Measurements from ENCODE around the gene ALG8. TPM values are rescaled to one million over a fixed set of nuclear protein-coding genes. Genes with fewer than 3 reads are reported as not detected.

The ALG8 gene
- polyA plus RNA-seq: 10 to 100 TPM; 18.0 to 28.2 TPM

GRCh38 chr11:78139422-78140391, at the start of gene ALG8:
ALG8 (minus strand) TSS chr11:78139626; CDS start chr11:78139588, 38 bp downstream.
- H3K9me3 ChIP-seq (ENCODE audit: control insufficient read depth in 2 of 2, insufficient read depth in 1 of 2, low read depth in 1 of 2, low read length in 1 of 2): no peaks in the 10 kb centered on the region
- H3K4me3 ChIP-seq (ENCODE audit: low read depth in 1 of 2, low read length in 2 of 2): peak within 1 kb of the TSS; percentile 67 to 79
- peak within 1 kb of the TSS; percentile 72 to 87 for H3K27ac ChIP-seq (ENCODE audit: low read depth in 2 of 2, low read length in 1 of 2)
- no peaks in the 10 kb centered on the region for H3K27me3 ChIP-seq (ENCODE audit: control insufficient read depth in 1 of 2, insufficient read depth in 2 of 2, low read length in 2 of 2)
- 2 to 3% methylated on average over 52 of the region's 52 CpGs for WGBS, 2 donors
- no peaks in the 10 kb centered on the region for H3K36me3 ChIP-seq (ENCODE audit: control insufficient read depth in 2 of 2, insufficient read depth in 2 of 2, low read length in 1 of 2)
- H3K4me1 ChIP-seq (ENCODE audit: control insufficient read depth in 2 of 2, insufficient read depth in 2 of 2, low read length in 1 of 2): no peaks in the 10 kb centered on the region

- H3K27me3 ChIP-seq (ENCODE audit: control insufficient read depth in 1 of 2, insufficient read depth in 2 of 2, low read length in 2 of 2): no peaks in the 10 kb centered on the region
- peak within 1 kb of the TSS; percentile 82 to 94 for H3K27ac ChIP-seq (ENCODE audit: low read depth in 2 of 2, low read length in 1 of 2)
- H3K4me3 ChIP-seq (ENCODE audit: low read depth in 1 of 2, low read length in 2 of 2): peak within 1 kb of the TSS; percentile 63 to 93
- H3K9me3 ChIP-seq (ENCODE audit: control insufficient read depth in 2 of 2, insufficient read depth in 1 of 2, low read depth in 1 of 2, low read length in 1 of 2): no peaks in the 10 kb centered on the region
- 0% methylated on average over 69 to 74 of the region's 74 CpGs for WGBS, 2 donors
- H3K36me3 ChIP-seq (ENCODE audit: control insufficient read depth in 2 of 2, insufficient read depth in 2 of 2, low read length in 1 of 2): no peaks in the 10 kb centered on the region
- peaks cover 11 to 14% of the 10 kb centered on the region in 2 donors for H3K4me1 ChIP-seq (ENCODE audit: control insufficient read depth in 2 of 2, insufficient read depth in 2 of 2, low read length in 1 of 2)
Measured at GRCh38 chr11:78188286-78189173, 49.1 kb upstream of the ALG8 start, which contains the start of the genes KCTD21 and USP35. KCTD21 (minus strand) TSS chr11:78188626; CDS start chr11:78174554, 14,072 bp downstream. USP35 (plus strand) TSS chr11:78188919; CDS start chr11:78196246, 7,327 bp downstream.

GRCh38 chr11:78187366-78188285, 48.2 kb upstream of the ALG8 start:
- Histone ChIP-seq H3K27ac (ENCODE audit: low read depth in 2 of 2, low read length in 1 of 2) (peak overlapping the region; percentile 82 to 94), H3K4me1 (ENCODE audit: control insufficient read depth in 2 of 2, insufficient read depth in 2 of 2, low read length in 1 of 2) (peaks cover 11 to 14% of the 10 kb centered on the region in 2 donors), H3K9me3 (ENCODE audit: control insufficient read depth in 2 of 2, insufficient read depth in 1 of 2, low read depth in 1 of 2, low read length in 1 of 2) (no peaks in the 10 kb centered on the region), H3K27me3 (ENCODE audit: control insufficient read depth in 1 of 2, insufficient read depth in 2 of 2, low read length in 2 of 2) (no peaks in the 10 kb centered on the region), H3K4me3 (ENCODE audit: low read depth in 1 of 2, low read length in 2 of 2) (peak overlapping the region; percentile 63 to 93), H3K36me3 (ENCODE audit: control insufficient read depth in 2 of 2, insufficient read depth in 2 of 2, low read length in 1 of 2) (no peaks in the 10 kb centered on the region)
- WGBS, 2 donors: 16 to 20% methylated on average over 31 of the region's 31 CpGs

GRCh38 chr11:78181185-78181584, 41.8 kb upstream of the ALG8 start:
- Histone ChIP-seq H3K27me3 (ENCODE audit: control insufficient read depth in 1 of 2, insufficient read depth in 2 of 2, low read length in 2 of 2) (no peaks in the 10 kb centered on the region), H3K27ac (ENCODE audit: low read depth in 2 of 2, low read length in 1 of 2) (peak overlapping the region; percentile 31 to 51), H3K9me3 (ENCODE audit: control insufficient read depth in 2 of 2, insufficient read depth in 1 of 2, low read depth in 1 of 2, low read length in 1 of 2) (no peaks in the 10 kb centered on the region), H3K36me3 (ENCODE audit: control insufficient read depth in 2 of 2, insufficient read depth in 2 of 2, low read length in 1 of 2) (peaks cover under 1 to 5% of the 10 kb centered on the region in 2 donors), H3K4me1 (ENCODE audit: control insufficient read depth in 2 of 2, insufficient read depth in 2 of 2, low read length in 1 of 2) (peaks cover 4 to 5% of the 10 kb centered on the region in 2 donors), H3K4me3 (ENCODE audit: low read depth in 1 of 2, low read length in 2 of 2) (no peak overlapping the region)
- WGBS, 2 donors: 68% methylated on average over 2 of the region's 2 CpGs

GRCh38 chr11:78180751-78181150, 41.3 kb upstream of the ALG8 start:
- no peak overlapping the region for H3K4me3 ChIP-seq (ENCODE audit: low read depth in 1 of 2, low read length in 2 of 2)
- no peaks in the 10 kb centered on the region for H3K27me3 ChIP-seq (ENCODE audit: control insufficient read depth in 1 of 2, insufficient read depth in 2 of 2, low read length in 2 of 2)
- H3K36me3 ChIP-seq (ENCODE audit: control insufficient read depth in 2 of 2, insufficient read depth in 2 of 2, low read length in 1 of 2): peaks cover 2 to 5% of the 10 kb centered on the region in 2 donors
- peaks cover 4 to 5% of the 10 kb centered on the region in 2 donors for H3K4me1 ChIP-seq (ENCODE audit: control insufficient read depth in 2 of 2, insufficient read depth in 2 of 2, low read length in 1 of 2)
- H3K9me3 ChIP-seq (ENCODE audit: control insufficient read depth in 2 of 2, insufficient read depth in 1 of 2, low read depth in 1 of 2, low read length in 1 of 2): no peaks in the 10 kb centered on the region
- 81 to 84% methylated on average over 4 of the region's 4 CpGs for whole genome bisulfite sequencing, 2 donors
- peak overlapping the region in 1 of 2 donors; percentile 51 for H3K27ac ChIP-seq (ENCODE audit: low read depth in 2 of 2, low read length in 1 of 2)

GRCh38 chr11:78179459-78180071, 40.1 kb upstream of the ALG8 start:
- 84 to 86% methylated on average over 7 of the region's 7 CpGs for WGBS, 2 donors
- H3K27me3 ChIP-seq (ENCODE audit: control insufficient read depth in 1 of 2, insufficient read depth in 2 of 2, low read length in 2 of 2): no peaks in the 10 kb centered on the region
- H3K36me3 ChIP-seq (ENCODE audit: control insufficient read depth in 2 of 2, insufficient read depth in 2 of 2, low read length in 1 of 2): peaks cover 2 to 5% of the 10 kb centered on the region in 2 donors
- H3K27ac ChIP-seq (ENCODE audit: low read depth in 2 of 2, low read length in 1 of 2): no peak overlapping the region
- no peak overlapping the region for H3K4me3 ChIP-seq (ENCODE audit: low read depth in 1 of 2, low read length in 2 of 2)
- no peaks in the 10 kb centered on the region for H3K9me3 ChIP-seq (ENCODE audit: control insufficient read depth in 2 of 2, insufficient read depth in 1 of 2, low read depth in 1 of 2, low read length in 1 of 2)
- H3K4me1 ChIP-seq (ENCODE audit: control insufficient read depth in 2 of 2, insufficient read depth in 2 of 2, low read length in 1 of 2): peaks cover 4 to 5% of the 10 kb centered on the region in 2 donors

GRCh38 chr11:78177216-78177615, 37.8 kb upstream of the ALG8 start:
- 92 to 95% methylated on average over 7 of the region's 7 CpGs for WGBS, 2 donors

GRCh38 chr11:78176605-78177141, 37.2 kb upstream of the ALG8 start:
- peaks cover 14 to 18% of the 10 kb centered on the region in 2 donors for H3K36me3 ChIP-seq (ENCODE audit: control insufficient read depth in 2 of 2, insufficient read depth in 2 of 2, low read length in 1 of 2)
- H3K4me1 ChIP-seq (ENCODE audit: control insufficient read depth in 2 of 2, insufficient read depth in 2 of 2, low read length in 1 of 2): peaks cover 4 to 5% of the 10 kb centered on the region in 2 donors
- H3K27ac ChIP-seq (ENCODE audit: low read depth in 2 of 2, low read length in 1 of 2): no peak overlapping the region
- H3K27me3 ChIP-seq (ENCODE audit: control insufficient read depth in 1 of 2, insufficient read depth in 2 of 2, low read length in 2 of 2): no peaks in the 10 kb centered on the region
- WGBS, 2 donors: 93 to 94% methylated on average over 10 of the region's 10 CpGs
- no peak overlapping the region for H3K4me3 ChIP-seq (ENCODE audit: low read depth in 1 of 2, low read length in 2 of 2)
- no peaks in the 10 kb centered on the region for H3K9me3 ChIP-seq (ENCODE audit: control insufficient read depth in 2 of 2, insufficient read depth in 1 of 2, low read depth in 1 of 2, low read length in 1 of 2)

More at GRCh38 chr11:78177216-78177615, 37.8 kb upstream of the ALG8 start:
- Histone ChIP-seq H3K9me3 (ENCODE audit: control insufficient read depth in 2 of 2, insufficient read depth in 1 of 2, low read depth in 1 of 2, low read length in 1 of 2) (no peaks in the 10 kb centered on the region), H3K27ac (ENCODE audit: low read depth in 2 of 2, low read length in 1 of 2) (no peak overlapping the region), H3K4me1 (ENCODE audit: control insufficient read depth in 2 of 2, insufficient read depth in 2 of 2, low read length in 1 of 2) (peaks cover 4 to 5% of the 10 kb centered on the region in 2 donors), H3K36me3 (ENCODE audit: control insufficient read depth in 2 of 2, insufficient read depth in 2 of 2, low read length in 1 of 2) (peaks cover 13 to 14% of the 10 kb centered on the region in 2 donors), H3K27me3 (ENCODE audit: control insufficient read depth in 1 of 2, insufficient read depth in 2 of 2, low read length in 2 of 2) (no peaks in the 10 kb centered on the region), H3K4me3 (ENCODE audit: low read depth in 1 of 2, low read length in 2 of 2) (no peak overlapping the region)
